Activated CD4-positive, alpha-beta T cell treated with anti-CD3 and anti-CD28 coated beads, Interleukin-2, amount 10 ng/mL, durations not matched to agents 24 days and 14 days (primary cell): ENCODE data around the gene R3HDM2. TPM values are rescaled to one million over a fixed set of nuclear protein-coding genes. Genes with fewer than 3 reads are reported as not detected.

Experiments
- DNase-seq: peaks from one replicate; pipeline ENCODE4 v3.0.0; 2022
- H3K27ac Mint-ChIP-seq: one replicate; pipeline ENCODE4 v1.8.0; 2022; ENCODE audit warnings: mild to moderate bottlenecking, mixed read lengths
- H3K27me3 Mint-ChIP-seq: one replicate; pipeline ENCODE4 v1.8.0; 2022; ENCODE audit warnings: mixed read lengths
- H3K36me3 Mint-ChIP-seq: one replicate; pipeline ENCODE4 v1.8.0; 2022; ENCODE audit warnings: low read depth, mild to moderate bottlenecking, mixed read lengths
- H3K4me1 Mint-ChIP-seq: one replicate; pipeline ENCODE4 v1.8.0; 2021; ENCODE audit warnings: mixed read lengths
- H3K4me3 Mint-ChIP-seq: one replicate; pipeline ENCODE4 v1.8.0; 2022; ENCODE audit warnings: mild to moderate bottlenecking, moderate library complexity, mixed read lengths
- H3K9me3 Mint-ChIP-seq: one replicate; pipeline ENCODE4 v1.8.0; 2021; ENCODE audit warnings: mixed read lengths
- intact Hi-C: fragments of 100-400 bp; cut with micrococcal nuclease; formaldehyde crosslinking; loops from one replicate; pipeline ENCODE4 v1.15.1; 2023
- total RNA-seq: library from RNA; stranded (reverse); gene quantifications from 2 replicates; pipeline ENCODE4 v1.2.3, GENCODE V29; 2022

R3HDM2 gene
- total RNA-seq, 1 donor from 2014 or later, result 45.8 TPM

DNA sequence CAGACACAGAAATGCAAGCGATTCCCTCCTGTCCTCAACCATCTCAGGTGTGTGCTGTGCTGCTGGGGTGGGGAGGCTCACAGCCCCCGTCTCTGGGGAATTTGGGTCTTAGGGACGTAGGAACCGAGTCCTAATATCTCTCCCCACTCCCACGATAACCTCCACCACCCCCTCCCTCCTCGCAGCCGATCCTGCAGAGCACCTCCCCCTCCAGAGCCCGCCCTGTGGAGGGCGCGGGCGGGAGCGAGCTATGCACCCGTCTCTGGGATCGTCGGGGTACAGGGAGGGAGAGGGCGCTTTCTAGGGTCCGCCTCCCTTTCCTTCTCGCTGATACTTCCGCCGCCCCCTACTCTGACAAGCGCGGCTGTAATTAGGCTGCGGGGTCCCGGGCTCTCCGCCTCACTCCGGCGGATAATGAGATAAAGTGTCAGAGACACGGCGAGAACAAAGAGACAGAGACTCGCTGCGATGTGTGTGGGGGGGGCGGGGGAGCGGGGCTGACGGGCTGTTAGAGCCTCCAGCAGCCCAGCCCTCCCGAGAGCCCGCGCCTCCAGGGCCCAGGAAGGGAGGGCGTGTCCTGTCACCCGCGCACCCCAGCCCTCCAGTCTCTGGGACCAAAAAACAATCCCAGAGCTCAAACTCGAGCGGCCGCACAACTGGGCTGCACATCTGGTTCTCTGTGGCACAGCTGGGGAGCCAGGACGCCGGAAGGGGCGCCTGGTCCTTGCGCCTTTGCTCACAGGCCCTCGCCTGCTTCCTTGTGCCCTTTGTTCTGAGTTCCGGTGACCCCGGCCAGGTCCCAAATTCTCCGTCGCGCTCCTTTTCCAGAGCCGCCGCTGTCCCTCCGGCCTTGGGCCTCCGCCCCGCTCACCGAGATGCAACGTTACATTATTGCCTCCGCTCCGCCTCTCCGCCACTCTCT, 192.7 kb downstream of the R3HDM2 start:
- H3K4me1 Mint-ChIP-seq, result peaks cover 61% of the 10 kb centered on the region
- H3K9me3 Mint-ChIP-seq, result no peaks in the 10 kb centered on the region
- H3K27me3 Mint-ChIP-seq, result peaks cover 41% of the 10 kb centered on the region
- H3K27ac Mint-ChIP-seq, result peak overlapping the region; percentile 83
- peaks cover 25% of the 10 kb centered on the region for H3K36me3 Mint-ChIP-seq
- intact Hi-C loops, result loop anchor here (2.0 kb wide), 1 partner anchor 13 kb away; no protein-coding TSS in a partner anchor
- peak; percentile 77 for DNase-seq
- peak overlapping the region; percentile 92 for H3K4me3 Mint-ChIP-seq

DNA sequence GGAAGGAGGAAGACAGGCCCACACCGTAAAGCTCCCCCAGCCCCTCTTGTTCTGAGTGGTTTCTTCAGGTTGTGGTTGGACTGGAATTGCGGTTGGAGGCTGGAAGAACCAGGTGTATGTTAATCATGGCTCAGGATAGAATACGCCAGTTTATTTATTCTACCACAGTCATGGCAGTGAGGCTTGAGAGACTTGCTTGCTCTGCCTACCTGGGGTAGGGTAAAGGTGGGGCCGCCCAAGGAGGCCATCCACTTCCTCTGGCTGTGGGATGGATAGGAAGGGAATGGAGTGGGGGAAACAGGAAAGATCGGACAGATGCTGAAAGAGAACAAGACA, 193.3 kb downstream of the R3HDM2 start:
- DNase-seq, result no peak
- peak overlapping the region; percentile 44 for H3K27ac Mint-ChIP-seq
- peaks cover 39% of the 10 kb centered on the region for H3K27me3 Mint-ChIP-seq
- peaks cover 30% of the 10 kb centered on the region for H3K36me3 Mint-ChIP-seq
- peak overlapping the region; percentile 83 for H3K4me3 Mint-ChIP-seq
- peaks cover 57% of the 10 kb centered on the region for H3K4me1 Mint-ChIP-seq
- intact Hi-C loops, result no loop called here
- H3K9me3 Mint-ChIP-seq, result no peaks in the 10 kb centered on the region

DNA sequence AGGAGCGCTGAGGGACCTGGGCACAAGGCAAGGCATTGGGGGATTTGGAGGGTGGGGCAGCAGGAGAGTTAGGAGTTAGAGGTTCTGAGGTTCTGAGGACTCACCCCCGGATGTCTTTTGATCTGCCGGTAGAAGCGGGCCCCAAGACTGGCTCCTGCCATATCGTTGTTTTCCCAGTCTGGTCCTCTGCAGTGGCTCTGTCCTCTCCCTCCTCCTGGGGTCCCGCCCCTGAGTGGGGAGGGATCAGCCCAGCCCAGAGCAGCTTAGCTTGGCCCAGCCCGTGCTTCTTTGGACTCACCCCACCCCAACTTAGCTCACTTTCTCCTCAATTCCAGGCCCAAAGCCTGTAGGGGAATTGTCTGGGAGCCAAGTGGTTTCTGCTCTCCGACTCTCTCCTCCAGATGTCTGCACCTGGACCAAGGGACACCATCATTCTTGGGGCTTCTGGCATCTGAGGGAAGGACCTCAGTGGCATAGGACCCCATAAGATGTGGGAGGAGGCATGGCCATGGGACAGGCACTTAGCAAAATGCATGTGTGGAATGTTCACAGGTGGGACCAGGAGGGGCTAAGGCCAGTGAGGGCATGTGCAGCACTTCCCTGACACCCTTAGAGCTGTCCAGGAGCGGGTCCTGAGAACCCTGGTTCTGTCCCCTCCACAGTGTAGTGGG, 193.8 kb downstream of the R3HDM2 start:
- H3K27ac Mint-ChIP-seq, result no peak overlapping the region
- intact Hi-C loops, result no loop called here
- DNase-seq, result no peak
- no peaks in the 10 kb centered on the region for H3K9me3 Mint-ChIP-seq
- H3K27me3 Mint-ChIP-seq, result peaks cover 36% of the 10 kb centered on the region
- H3K36me3 Mint-ChIP-seq, result peaks cover 34% of the 10 kb centered on the region
- H3K4me3 Mint-ChIP-seq, result peak overlapping the region; percentile 83
- H3K4me1 Mint-ChIP-seq, result peaks cover 57% of the 10 kb centered on the region

DNA sequence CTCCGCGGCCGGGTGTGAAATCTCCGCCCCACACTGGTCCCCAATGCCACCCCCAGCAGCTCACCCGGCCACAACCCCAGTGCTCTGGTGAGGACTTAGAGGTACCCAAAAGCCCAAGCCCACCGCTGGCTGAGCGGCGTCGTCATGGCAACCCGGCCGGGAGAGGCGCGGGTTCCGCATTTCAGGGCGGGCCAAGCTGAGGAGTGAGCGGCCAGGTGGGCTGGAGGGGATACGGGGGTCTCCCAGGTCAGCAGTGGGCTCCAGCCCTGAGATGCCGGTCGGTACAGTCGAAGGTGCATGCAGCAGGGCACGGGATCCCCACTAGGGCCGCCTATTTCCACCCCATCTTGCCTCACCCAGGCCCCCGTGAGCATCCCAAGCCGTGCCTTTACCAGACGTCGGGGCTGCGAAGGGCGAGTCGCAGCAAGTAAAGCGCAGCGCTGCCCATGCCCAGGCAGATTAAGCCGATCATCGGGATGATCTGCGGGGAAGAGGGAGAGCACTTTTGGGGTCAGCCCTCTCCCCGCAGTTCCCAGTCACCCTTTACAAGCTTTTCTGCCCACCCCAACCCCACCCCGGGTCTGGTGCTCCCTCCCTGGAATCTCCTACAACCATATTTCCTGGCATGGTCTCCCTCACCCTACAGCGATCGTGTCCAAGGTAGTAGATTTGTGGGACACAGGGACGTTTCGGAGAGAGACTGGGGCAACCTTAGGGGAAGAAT, 194.5 kb downstream of the R3HDM2 start:
- Mint-ChIP-seq H3K9me3 (no peaks in the 10 kb centered on the region), H3K27ac (no peak overlapping the region), H3K4me3 (no peak overlapping the region), H3K4me1 (peaks cover 55% of the 10 kb centered on the region), H3K36me3 (peaks cover 41% of the 10 kb centered on the region), H3K27me3 (peaks cover 29% of the 10 kb centered on the region)
- no peak for DNase-seq
- intact Hi-C loops, result no loop called here

DNA sequence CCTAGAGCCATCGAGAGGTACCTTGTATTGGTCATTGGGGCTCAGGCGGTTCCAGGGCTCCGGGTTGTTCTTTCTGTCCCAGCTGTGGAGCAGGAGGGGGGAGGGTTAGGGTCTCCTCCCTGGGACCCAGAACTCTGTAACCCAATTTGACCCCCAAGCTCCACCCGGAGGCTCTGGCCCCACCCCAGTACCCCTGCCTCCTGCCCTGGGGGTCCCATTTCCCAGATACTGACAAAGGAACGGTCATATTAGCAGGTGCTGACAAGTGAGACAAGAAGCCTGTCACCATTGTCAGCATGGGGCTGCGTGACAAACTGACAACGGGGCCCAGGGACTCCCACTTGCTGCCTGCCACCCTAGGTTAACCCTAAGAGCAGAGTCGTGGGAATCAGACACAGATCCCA, 195.1 kb downstream of the R3HDM2 start:
- Mint-ChIP-seq H3K27me3 (peaks cover 23% of the 10 kb centered on the region), H3K4me3 (no peak overlapping the region), H3K4me1 (peaks cover 51% of the 10 kb centered on the region), H3K27ac (no peak overlapping the region), H3K36me3 (peaks cover 44% of the 10 kb centered on the region), H3K9me3 (no peaks in the 10 kb centered on the region)
- no peak for DNase-seq
- intact Hi-C loops, result no loop called here

DNA sequence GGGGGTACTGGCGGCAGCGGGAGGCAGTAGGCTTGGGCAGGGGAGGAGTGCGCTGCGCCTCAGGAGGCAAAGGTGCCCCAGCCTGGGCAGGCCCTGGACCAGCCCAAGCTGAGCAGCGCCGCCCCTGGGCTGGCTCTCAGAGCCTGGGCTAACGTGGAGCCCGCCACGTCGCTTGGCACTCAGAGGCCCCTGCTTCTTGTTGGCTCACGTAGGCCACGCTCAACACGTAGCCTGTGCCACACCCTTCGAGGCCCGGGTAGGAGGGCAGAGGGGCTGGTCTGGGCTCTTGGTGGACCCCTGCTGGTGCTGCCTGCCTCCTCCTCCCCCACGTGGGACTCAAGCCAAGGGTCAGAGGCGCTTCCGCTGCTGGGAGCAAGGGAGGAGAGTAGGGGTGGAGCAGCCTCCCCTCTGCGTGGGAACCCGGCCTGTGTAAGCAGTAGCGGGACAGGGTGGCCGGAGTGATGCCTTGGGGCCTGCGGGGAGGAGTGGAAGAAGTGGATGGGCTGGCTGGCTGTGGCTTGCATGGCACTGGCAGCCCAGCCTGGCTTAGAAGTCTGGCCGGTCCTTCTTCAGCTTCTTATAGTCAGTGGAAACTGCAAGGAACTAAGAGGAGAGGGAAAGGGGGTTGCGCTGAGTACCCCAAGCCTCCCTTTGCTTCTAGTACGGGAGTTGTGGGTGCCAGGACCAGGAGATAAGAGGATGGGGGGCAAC, 195.7 kb downstream of the R3HDM2 start:
- no peak for DNase-seq
- Mint-ChIP-seq H3K9me3 (no peaks in the 10 kb centered on the region), H3K27ac (no peak overlapping the region), H3K27me3 (peaks cover 17% of the 10 kb centered on the region), H3K36me3 (peaks cover 50% of the 10 kb centered on the region), H3K4me3 (no peak overlapping the region), H3K4me1 (peaks cover 51% of the 10 kb centered on the region)
- intact Hi-C loops, result no loop called here

DNA sequence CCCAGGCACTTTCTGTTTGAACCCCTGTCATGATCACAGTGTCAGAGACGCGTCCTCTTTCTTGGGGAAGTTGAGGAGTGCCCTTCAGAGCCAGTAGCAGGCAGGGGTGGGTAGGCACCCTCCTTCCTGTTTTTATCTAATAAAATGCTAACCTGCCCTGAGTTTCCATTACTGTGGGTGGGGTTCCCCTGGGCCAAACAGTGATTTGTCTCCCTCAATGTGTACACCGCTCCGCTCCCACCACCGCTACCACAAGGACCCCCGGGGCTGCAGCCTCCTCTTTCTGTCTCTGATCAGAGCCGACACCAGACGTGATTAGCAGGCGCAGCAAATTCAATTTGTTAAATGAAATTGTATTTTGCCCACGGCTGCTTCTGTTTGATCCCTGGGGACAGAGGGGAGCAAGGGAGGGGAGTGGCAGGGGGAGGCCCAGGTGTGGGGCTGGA, 196.2 kb downstream of the R3HDM2 start:
- no peaks in the 10 kb centered on the region for H3K9me3 Mint-ChIP-seq
- H3K36me3 Mint-ChIP-seq, result peaks cover 55% of the 10 kb centered on the region
- peaks cover 52% of the 10 kb centered on the region for H3K4me1 Mint-ChIP-seq
- H3K27ac Mint-ChIP-seq, result no peak overlapping the region
- no peak overlapping the region for H3K4me3 Mint-ChIP-seq
- peaks cover 17% of the 10 kb centered on the region for H3K27me3 Mint-ChIP-seq
- intact Hi-C loops, result no loop called here
- no peak for DNase-seq

DNA sequence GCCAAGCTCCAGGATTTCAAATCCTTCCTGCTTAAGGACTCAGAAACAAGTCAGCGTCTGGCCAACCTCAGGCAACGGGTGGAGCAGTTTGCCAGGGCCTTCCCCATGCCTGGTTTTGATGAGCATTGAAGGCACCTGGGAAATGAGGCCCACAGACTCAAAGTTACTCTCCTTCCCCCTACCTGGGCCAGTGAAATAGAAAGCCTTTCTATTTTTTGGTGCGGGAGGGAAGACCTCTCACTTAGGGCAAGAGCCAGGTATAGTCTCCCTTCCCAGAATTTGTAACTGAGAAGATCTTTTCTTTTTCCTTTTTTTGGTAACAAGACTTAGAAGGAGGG, 196.6 kb downstream of the R3HDM2 start:
- Mint-ChIP-seq H3K27me3 (peaks cover 17% of the 10 kb centered on the region), H3K36me3 (peaks cover 56% of the 10 kb centered on the region), H3K4me1 (peaks cover 53% of the 10 kb centered on the region), H3K9me3 (no peaks in the 10 kb centered on the region), H3K4me3 (no peak overlapping the region), H3K27ac (no peak overlapping the region)
- intact Hi-C loops, result no loop called here
- DNase-seq, result no peak

DNA sequence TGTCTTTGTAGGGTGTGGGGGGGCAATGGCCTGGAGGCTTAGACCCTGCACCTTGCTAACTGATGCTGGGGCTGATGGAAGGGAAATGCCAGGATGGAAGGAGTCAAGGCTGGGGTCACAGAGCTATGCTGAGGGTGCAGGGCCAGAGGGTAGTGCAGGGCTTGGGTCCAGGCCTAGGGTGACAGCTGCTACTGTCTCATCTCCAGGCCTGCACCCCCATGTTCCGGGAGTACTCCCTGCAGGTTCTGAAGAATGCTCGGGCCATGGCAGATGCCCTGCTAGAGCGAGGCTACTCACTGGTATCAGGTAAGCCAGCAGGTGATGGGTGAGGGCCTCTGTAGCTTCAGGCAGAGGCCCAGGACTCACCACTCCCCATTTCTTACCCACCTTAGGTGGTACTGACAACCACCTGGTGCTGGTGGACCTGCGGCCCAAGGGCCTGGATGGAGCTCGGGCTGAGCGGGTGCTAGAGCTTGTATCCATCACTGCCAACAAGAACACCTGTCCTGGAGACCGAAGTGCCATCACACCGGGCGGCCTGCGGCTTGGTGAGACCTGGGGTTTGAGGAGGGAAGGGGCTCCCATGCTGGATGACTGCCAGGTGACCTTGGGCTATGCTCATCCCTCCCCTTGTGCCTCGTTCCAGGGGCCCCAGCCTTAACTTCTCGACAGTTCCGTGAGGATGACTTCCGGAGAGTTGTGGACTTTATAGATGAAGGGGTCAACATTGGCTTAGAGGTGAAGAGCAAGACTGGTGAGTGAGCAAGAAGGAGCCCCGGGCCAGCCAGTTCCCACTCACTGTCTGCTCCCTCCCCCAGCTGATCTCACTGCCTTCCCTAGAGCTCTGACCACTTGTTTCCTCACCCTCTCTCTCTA, 197.2 kb downstream of the R3HDM2 start:
- no peaks in the 10 kb centered on the region for H3K9me3 Mint-ChIP-seq
- H3K36me3 Mint-ChIP-seq, result peaks cover 56% of the 10 kb centered on the region
- H3K4me3 Mint-ChIP-seq, result no peak overlapping the region
- peaks cover 14% of the 10 kb centered on the region for H3K27me3 Mint-ChIP-seq
- intact Hi-C loops, result no loop called here
- DNase-seq, result no peak
- H3K4me1 Mint-ChIP-seq, result peaks cover 55% of the 10 kb centered on the region
- H3K27ac Mint-ChIP-seq, result no peak overlapping the region

DNA sequence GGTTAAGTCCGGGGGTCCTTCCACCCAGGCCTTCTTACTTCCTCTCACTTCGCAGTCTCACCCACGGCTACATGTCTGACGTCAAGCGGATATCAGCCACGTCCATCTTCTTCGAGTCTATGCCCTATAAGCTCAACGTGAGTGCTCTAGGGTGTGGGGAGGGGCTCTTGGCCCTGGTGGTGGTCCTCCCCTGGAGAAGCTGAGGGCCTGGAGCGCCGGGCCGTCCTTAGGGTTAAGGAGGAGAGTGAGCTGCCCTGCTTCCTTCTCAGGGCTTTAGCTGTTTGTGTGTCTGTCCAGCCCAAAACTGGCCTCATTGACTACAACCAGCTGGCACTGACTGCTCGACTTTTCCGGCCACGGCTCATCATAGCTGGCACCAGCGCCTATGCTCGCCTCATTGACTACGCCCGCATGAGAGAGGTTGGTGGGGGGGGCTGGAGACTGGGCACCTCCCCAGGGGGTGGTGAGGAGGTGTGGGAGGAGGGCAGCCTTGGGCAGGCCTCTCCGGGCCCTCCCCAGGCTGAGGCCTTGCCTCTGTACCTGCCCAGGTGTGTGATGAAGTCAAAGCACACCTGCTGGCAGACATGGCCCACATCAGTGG, 198.6 kb downstream of the R3HDM2 start:
- Mint-ChIP-seq H3K27ac (no peak overlapping the region), H3K27me3 (peaks cover 12% of the 10 kb centered on the region), H3K36me3 (peaks cover 56% of the 10 kb centered on the region), H3K4me1 (peaks cover 51% of the 10 kb centered on the region), H3K4me3 (peak overlapping the region; percentile 12), H3K9me3 (no peaks in the 10 kb centered on the region)
- intact Hi-C loops, result no loop called here
- no peak for DNase-seq

DNA sequence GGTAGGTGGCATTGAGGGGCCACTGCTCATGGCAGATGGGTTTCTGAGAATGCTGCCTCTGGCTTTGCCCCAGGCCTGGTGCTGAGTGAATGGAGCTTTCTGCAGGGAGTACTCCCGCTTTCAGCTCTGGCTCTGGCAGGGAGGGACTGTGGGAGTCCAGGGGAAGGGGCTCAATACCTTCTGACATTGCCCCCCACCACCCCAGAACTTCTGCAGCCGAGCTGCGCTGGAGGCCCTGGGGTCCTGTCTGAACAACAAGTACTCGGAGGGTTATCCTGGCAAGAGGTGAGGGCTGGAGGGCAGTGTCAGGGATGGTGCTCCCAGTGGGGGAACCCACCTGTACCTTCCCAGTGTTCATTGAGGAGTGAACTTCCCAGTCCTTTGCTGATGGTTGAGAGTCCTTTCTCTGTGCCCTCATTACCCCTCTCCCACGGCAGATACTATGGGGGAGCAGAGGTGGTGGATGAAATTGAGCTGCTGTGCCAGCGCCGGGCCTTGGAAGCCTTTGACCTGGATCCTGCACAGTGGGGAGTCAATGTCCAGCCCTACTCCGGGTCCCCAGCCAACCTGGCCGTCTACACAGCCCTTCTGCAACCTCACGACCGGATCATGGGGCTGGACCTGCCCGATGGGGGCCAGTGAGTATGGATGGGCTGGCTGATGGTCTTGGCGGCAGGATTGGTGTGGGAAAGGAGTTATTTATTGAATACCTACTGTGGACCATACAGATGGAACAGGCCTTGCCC, 199.4 kb downstream of the R3HDM2 start:
- H3K27ac Mint-ChIP-seq, result no peak overlapping the region
- intact Hi-C loops, result no loop called here
- peaks cover 50% of the 10 kb centered on the region for H3K4me1 Mint-ChIP-seq
- peak overlapping the region; percentile 100 for H3K4me3 Mint-ChIP-seq
- no peak for DNase-seq
- H3K36me3 Mint-ChIP-seq, result peaks cover 51% of the 10 kb centered on the region
- peaks cover 10% of the 10 kb centered on the region for H3K27me3 Mint-ChIP-seq
- H3K9me3 Mint-ChIP-seq, result no peaks in the 10 kb centered on the region
